ENCODE results near the gene ANKRD13B.

GRCh38 chr17:29577001-29577370 is 15.9 kb upstream of the ANKRD13B start:
- TF ChIP-seq POLR2AphosphoS5 (IDR thresholded peaks at IDR 0.05; ENCODE audit: low read depth, low read length) (no peak), POLR2A (IDR thresholded peaks at IDR 0.05; ENCODE audit: low read depth, low read length) (no peak)
